ENCODE measurements around the gene OTUB1. TPM values are rescaled to one million over a fixed set of nuclear protein-coding genes. Genes with fewer than 3 reads are reported as not detected.
A peak's percentile ranks its signal among the peaks of the same experiment; 100 is the strongest.

Gene OTUB1
- total and polyA plus RNA-seq, 2 of the 13 experiments (the other 11 are each of a cell fraction or from before 2014, with no cell fraction given) = 58.8 to 130 TPM

DNA sequence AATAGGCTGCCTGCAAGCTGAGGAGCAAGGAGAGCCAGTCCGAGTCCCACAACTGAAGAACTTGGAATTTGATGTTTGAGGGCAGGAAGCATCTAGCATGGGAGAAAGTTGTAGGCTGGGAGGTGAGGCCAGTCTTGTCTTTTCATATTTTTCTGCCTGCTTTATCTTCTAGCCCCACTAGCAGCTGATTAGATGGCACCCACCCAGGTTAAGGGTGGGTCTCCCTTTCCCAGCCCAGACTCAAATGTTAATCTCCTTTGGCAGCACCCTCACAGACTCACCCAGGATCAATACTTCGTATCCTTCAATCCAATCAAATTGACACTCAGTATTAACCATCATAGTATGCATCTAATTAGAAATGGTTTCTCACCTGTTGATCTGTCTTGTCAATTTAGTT, 16.8 kb upstream of the OTUB1 start (continued):
- no peak for TF ChIP-seq PLSCR1 (CRISPR knock-in tag; IDR thresholded peaks at IDR 0.05; ENCODE audit: borderline replicate concordance)
- no peak for TF ChIP-seq TBX3 (IDR thresholded peaks at IDR 0.05; ENCODE audit: borderline replicate concordance)

- no peaks in the 10 kb centered on the region for H3K9me3 ChIP-seq (ENCODE audit: low read length)
- no peak overlapping the region for H3K9ac ChIP-seq (ENCODE audit: insufficient read depth, low read depth, low read length)
- FAIRE-seq (no peak), DNase-seq (ENCODE audit: low spot score) (peak; percentile 48), ATAC-seq (no peak)
- CTCF ChIA-PET (ENCODE audit: low intra/inter-chr PET ratio, low total read pairs) = no interaction called here
- H3K27ac ChIP-seq (ENCODE audit: extremely low read length, insufficient read depth, low read length) = no peak overlapping the region
- in situ Hi-C loops (cut with HindIII; ENCODE audit: extremely low pct_ligation_motif_present, low pct_unique_long_range_greater_than_20kb) (no loop called here), intact Hi-C loops (cut with micrococcal nuclease; ENCODE audit: unreplicated experiment) (no loop called here)
- 11% methylated on average over 5 of the region's 5 CpGs for WGBS (ENCODE audit: low lambda C conversion rate)
- BruUV-seq (replicated peaks) = no TSS peak
- peak overlapping the region in 1 of 3 experiments; percentile 10; a peak in 1 of 6 replicates for H3K4me3 ChIP-seq (replicated peaks in 1 of 3; ENCODE audit: insufficient read depth in 1 of 3, low read depth in 2 of 3, low read length in 3 of 3)
- H3K4me2 ChIP-seq (ENCODE audit: low read depth, low read length) = peak overlapping the region; percentile 31
- peaks cover 0 to 1% of the 10 kb centered on the region in 2 experiments; a peak in 1 of 5 replicates for H3K36me3 ChIP-seq (replicated peaks in 1 of 2; ENCODE audit: control insufficient read depth in 1 of 2, insufficient read depth in 2 of 2, low read length in 2 of 2)
- peaks cover 8% of the 10 kb centered on the region for H3K79me2 ChIP-seq (ENCODE audit: insufficient read depth, low read length)
- peaks cover 1% of the 10 kb centered on the region; the same call in 1 of the 2 replicates for H4K20me1 ChIP-seq (ENCODE audit: insufficient read depth, low read length)
- peaks cover 0 to 1% of the 10 kb centered on the region in 2 experiments; a peak in 2 of 5 replicates for H3K27me3 ChIP-seq (ENCODE audit: control insufficient read depth in 1 of 2, insufficient read depth in 2 of 2, low read length in 2 of 2)
- peaks cover 30% of the 10 kb centered on the region for H3K4me1 ChIP-seq (ENCODE audit: insufficient read depth, low read length)
- POLR2A ChIA-PET = interaction anchor here (0.9 kb wide), 1 partner anchor 28 kb away, joined by 3 read pairs; no protein-coding TSS in a partner anchor
- H2AFZ ChIP-seq (ENCODE audit: low read length) = no peak overlapping the region
- TF ChIP-seq, protein P1, sequence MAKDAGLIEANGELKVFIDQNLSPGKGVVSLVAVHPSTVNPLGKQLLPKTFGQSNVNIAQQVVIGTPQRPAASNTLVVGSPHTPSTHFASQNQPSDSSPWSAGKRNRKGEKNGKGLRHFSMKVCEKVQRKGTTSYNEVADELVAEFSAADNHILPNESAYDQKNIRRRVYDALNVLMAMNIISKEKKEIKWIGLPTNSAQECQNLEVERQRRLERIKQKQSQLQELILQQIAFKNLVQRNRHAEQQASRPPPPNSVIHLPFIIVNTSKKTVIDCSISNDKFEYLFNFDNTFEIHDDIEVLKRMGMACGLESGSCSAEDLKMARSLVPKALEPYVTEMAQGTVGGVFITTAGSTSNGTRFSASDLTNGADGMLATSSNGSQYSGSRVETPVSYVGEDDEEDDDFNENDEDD (CRISPR knock-in tag; IDR thresholded peaks at IDR 0.05; ENCODE audit: borderline replicate concordance) = peak; percentile 22; the same call in 1 of the 2 replicates
- no peak for TF ChIP-seq POLR2AphosphoS2 (IDR thresholded peaks at IDR 0.05; ENCODE audit: low read depth, low read length)
- no peak for TF ChIP-seq TBP (CRISPR knock-in tag; IDR thresholded peaks at IDR 0.05)
- TF ChIP-seq, protein P2, sequence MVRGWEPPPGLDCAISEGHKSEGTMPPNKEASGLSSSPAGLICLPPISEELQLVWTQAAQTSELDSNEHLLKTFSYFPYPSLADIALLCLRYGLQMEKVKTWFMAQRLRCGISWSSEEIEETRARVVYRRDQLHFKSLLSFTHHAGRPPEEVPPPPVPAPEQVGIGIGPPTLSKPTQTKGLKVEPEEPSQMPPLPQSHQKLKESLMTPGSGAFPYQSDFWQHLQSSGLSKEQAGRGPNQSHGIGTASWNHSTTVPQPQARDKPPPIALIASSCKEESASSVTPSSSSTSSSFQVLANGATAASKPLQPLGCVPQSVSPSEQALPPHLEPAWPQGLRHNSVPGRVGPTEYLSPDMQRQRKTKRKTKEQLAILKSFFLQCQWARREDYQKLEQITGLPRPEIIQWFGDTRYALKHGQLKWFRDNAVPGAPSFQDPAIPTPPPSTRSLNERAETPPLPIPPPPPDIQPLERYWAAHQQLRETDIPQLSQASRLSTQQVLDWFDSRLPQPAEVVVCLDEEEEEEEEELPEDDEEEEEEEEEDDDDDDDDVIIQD (CRISPR knock-in tag; IDR thresholded peaks at IDR 0.05; ENCODE audit: low read depth) = no peak
- TF ChIP-seq ZNF143 (CRISPR knock-in tag; IDR thresholded peaks at IDR 0.05) = no peak
- no peak for TF ChIP-seq MTA3 (CRISPR knock-in tag; IDR thresholded peaks at IDR 0.05)
- TF ChIP-seq GTF2F1 (IDR thresholded peaks at IDR 0.05; ENCODE audit: low read length) = no peak
- 0 out of 2 replicates have a peak, but pooled peaks have one; percentile 16 for TF ChIP-seq TGIF2 (CRISPR knock-in tag; IDR thresholded peaks at IDR 0.05)
- no peak for TF ChIP-seq ZNF615 (CRISPR knock-in tag; IDR thresholded peaks at IDR 0.05; ENCODE audit: borderline replicate concordance)
- no peak for TF ChIP-seq ZNF367 (CRISPR knock-in tag; IDR thresholded peaks at IDR 0.05; ENCODE audit: borderline replicate concordance)
- TF ChIP-seq, protein P3, sequence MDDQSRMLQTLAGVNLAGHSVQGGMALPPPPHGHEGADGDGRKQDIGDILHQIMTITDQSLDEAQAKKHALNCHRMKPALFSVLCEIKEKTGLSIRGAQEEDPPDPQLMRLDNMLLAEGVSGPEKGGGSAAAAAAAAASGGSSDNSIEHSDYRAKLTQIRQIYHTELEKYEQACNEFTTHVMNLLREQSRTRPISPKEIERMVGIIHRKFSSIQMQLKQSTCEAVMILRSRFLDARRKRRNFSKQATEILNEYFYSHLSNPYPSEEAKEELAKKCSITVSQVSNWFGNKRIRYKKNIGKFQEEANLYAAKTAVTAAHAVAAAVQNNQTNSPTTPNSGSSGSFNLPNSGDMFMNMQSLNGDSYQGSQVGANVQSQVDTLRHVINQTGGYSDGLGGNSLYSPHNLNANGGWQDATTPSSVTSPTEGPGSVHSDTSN (CRISPR knock-in tag; IDR thresholded peaks at IDR 0.05; ENCODE audit: borderline replicate concordance) = no peak
- no peak for TF ChIP-seq ELF1 (CRISPR knock-in tag; IDR thresholded peaks at IDR 0.05)
- peak; percentile 35; the same call in 1 of the 2 replicates for TF ChIP-seq HNF4A (CRISPR knock-in tag; IDR thresholded peaks at IDR 0.05)
- TF ChIP-seq, protein P4, sequence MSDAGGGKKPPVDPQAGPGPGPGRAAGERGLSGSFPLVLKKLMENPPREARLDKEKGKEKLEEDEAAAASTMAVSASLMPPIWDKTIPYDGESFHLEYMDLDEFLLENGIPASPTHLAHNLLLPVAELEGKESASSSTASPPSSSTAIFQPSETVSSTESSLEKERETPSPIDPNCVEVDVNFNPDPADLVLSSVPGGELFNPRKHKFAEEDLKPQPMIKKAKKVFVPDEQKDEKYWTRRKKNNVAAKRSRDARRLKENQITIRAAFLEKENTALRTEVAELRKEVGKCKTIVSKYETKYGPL (CRISPR knock-in tag; IDR thresholded peaks at IDR 0.05) = no peak
- TF ChIP-seq, protein P5, sequence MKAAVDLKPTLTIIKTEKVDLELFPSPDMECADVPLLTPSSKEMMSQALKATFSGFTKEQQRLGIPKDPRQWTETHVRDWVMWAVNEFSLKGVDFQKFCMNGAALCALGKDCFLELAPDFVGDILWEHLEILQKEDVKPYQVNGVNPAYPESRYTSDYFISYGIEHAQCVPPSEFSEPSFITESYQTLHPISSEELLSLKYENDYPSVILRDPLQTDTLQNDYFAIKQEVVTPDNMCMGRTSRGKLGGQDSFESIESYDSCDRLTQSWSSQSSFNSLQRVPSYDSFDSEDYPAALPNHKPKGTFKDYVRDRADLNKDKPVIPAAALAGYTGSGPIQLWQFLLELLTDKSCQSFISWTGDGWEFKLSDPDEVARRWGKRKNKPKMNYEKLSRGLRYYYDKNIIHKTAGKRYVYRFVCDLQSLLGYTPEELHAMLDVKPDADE (CRISPR knock-in tag; IDR thresholded peaks at IDR 0.05) = no peak
- TF ChIP-seq NFE2 (CRISPR knock-in tag; IDR thresholded peaks at IDR 0.05) = no peak
These were observed 15.3 kb upstream of the OTUB1 start for GRCh38 chr11:63970902-63971301.
